Measurements from ENCODE around the gene PLA2R1. TPM values are rescaled to one million over a fixed set of nuclear protein-coding genes. Genes with fewer than 3 reads are reported as not detected.
A peak's percentile ranks its signal among the peaks of the same experiment; 100 is the strongest.

Gene PLA2R1
- total RNA-seq, 1 donor from 2014 or later: 46.5 TPM

DNA sequence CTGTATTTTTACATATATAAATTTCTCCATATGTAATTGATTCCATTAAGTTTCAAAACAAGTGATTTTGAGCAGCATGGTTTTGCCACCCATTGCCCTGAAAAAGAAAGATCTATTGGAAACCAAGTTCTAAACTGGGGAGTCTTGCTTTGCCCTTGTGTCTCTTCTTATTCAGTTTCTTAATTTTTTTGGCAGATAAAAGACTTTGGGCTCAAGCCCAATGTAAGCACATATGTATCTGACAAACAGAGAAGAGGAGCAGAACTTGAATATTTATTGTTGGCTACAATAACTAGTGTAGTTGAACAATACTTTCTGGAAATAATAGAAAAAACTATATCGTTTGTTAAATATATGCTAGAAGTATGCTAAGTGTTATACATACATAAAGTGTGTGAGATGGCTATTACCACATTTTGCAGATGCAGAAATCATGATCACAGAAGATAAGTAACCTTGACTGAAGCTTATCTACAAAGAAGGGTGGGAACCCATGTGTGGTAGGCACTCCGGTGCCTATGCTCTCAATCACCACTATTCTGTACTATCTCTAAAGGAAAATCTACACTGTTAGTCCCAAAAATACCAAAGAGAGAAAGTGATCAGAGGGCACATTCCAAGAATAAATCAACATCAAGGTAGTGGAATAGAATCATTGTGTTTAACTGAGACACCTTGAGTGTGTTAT is 109.1 kb downstream of the PLA2R1 start:
- H3K27ac Mint-ChIP-seq (ENCODE audit: unreplicated experiment): no peak overlapping the region
- peaks cover 42% of the 10 kb centered on the region for H3K36me3 Mint-ChIP-seq (ENCODE audit: low read depth)
- DNase-seq (ENCODE audit: low spot score): no peak

DNA sequence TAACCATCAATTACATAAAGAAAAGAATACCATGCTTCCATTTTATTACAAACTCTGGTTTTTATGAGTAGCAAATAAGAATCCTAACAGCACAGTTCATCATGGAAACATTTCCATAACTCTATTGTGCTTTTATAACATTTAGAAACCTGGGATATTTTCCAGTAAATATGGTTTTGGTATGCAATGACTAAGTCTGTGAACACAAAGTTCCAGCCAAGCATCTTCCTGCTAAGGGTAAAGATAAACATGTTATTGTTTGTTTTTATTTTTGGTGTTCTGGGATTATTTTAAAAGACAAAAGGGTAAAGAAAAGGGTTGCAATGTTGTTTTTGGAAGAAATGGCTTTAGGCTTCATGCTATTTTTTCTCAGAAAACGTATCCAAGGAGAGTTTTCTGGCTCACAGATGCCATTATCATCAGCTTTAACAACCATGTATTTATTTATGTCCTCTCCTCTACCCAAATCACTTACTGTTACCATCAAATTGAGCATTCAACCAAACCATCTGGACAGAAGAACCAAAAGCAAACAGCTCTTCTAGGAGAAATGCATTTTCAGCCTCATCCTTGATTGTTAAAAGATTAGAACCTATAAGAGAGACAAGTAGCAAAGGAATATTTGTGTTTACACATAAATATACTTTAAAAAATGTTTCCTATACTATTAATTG is 116.0 kb downstream of the PLA2R1 start:
- no peak for DNase-seq (ENCODE audit: low spot score)
- H3K4me3 Mint-ChIP-seq (ENCODE audit: unreplicated experiment): no peak overlapping the region
- H3K4me1 Mint-ChIP-seq (ENCODE audit: low read depth): peaks cover 32% of the 10 kb centered on the region
- H3K27me3 Mint-ChIP-seq (ENCODE audit: low read depth): no peaks in the 10 kb centered on the region
- peak overlapping the region; percentile 85 for H3K27ac Mint-ChIP-seq (ENCODE audit: unreplicated experiment)
- TF ChIP-seq, protein P1, sequence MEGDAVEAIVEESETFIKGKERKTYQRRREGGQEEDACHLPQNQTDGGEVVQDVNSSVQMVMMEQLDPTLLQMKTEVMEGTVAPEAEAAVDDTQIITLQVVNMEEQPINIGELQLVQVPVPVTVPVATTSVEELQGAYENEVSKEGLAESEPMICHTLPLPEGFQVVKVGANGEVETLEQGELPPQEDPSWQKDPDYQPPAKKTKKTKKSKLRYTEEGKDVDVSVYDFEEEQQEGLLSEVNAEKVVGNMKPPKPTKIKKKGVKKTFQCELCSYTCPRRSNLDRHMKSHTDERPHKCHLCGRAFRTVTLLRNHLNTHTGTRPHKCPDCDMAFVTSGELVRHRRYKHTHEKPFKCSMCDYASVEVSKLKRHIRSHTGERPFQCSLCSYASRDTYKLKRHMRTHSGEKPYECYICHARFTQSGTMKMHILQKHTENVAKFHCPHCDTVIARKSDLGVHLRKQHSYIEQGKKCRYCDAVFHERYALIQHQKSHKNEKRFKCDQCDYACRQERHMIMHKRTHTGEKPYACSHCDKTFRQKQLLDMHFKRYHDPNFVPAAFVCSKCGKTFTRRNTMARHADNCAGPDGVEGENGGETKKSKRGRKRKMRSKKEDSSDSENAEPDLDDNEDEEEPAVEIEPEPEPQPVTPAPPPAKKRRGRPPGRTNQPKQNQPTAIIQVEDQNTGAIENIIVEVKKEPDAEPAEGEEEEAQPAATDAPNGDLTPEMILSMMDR (IDR thresholded peaks at IDR 0.05): no peak
- H3K9me3 Mint-ChIP-seq (ENCODE audit: low read depth): no peaks in the 10 kb centered on the region
- peaks cover 18% of the 10 kb centered on the region for H3K36me3 Mint-ChIP-seq (ENCODE audit: low read depth)

More for the DNA sequence above, 109.1 kb downstream of the PLA2R1 start:
- TF ChIP-seq, protein P1 (IDR thresholded peaks at IDR 0.05): no peak
- H3K4me1 Mint-ChIP-seq (ENCODE audit: low read depth): peaks cover 6% of the 10 kb centered on the region
- H3K4me3 Mint-ChIP-seq (ENCODE audit: unreplicated experiment): no peak overlapping the region
- H3K9me3 Mint-ChIP-seq (ENCODE audit: low read depth): no peaks in the 10 kb centered on the region
- H3K27me3 Mint-ChIP-seq (ENCODE audit: low read depth): no peaks in the 10 kb centered on the region

DNA sequence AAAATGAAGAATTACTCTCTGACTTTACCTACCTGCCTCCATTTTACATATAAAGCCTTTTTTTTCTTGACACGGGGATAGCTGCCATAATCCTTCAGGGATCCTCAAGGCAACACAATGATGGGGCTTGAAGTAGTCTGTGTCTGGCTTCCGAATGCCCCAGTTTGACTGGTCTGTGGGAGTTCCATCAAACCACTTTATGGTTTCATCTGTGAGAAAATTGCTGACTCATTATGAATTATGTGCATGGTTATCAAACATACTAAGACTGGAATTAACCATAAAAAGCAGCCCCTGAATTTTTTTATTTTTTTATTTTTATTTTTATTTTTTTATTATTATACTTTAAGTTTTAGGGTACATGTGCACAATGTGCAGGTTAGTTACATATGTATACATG is 117.5 kb downstream of the PLA2R1 start:
- H3K4me1 Mint-ChIP-seq (ENCODE audit: low read depth): peaks cover 32% of the 10 kb centered on the region
- no peak for DNase-seq (ENCODE audit: low spot score)
- no peak overlapping the region for H3K4me3 Mint-ChIP-seq (ENCODE audit: unreplicated experiment)
- no peaks in the 10 kb centered on the region for H3K27me3 Mint-ChIP-seq (ENCODE audit: low read depth)
- peak overlapping the region; percentile 65 for H3K27ac Mint-ChIP-seq (ENCODE audit: unreplicated experiment)
- H3K9me3 Mint-ChIP-seq (ENCODE audit: low read depth): no peaks in the 10 kb centered on the region
- TF ChIP-seq, protein P1 (IDR thresholded peaks at IDR 0.05): no peak
- H3K36me3 Mint-ChIP-seq (ENCODE audit: low read depth): peaks cover 12% of the 10 kb centered on the region

DNA sequence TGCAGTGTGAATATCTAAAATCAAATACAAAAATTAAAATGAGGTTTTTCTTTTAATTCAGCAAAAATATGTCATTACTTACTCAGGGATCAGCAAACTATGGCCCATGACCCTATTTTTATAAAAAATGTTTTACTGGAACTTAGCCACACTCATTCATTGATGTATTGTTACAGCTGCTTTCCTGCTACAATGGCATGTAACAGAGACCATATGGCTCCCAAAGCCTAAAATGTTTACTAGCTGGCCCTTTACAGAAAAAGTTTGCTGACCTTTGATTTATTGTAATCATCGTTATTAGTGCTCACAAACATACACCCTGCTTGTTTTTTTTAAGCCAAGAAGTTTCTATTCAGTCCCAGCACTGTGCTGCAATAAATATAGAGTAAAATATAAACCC is 120.3 kb downstream of the PLA2R1 start:
- H3K36me3 Mint-ChIP-seq (ENCODE audit: low read depth): peaks cover 10% of the 10 kb centered on the region
- TF ChIP-seq, protein P1 (IDR thresholded peaks at IDR 0.05): no peak
- no peak overlapping the region for H3K4me3 Mint-ChIP-seq (ENCODE audit: unreplicated experiment)
- H3K27ac Mint-ChIP-seq (ENCODE audit: unreplicated experiment): no peak overlapping the region
- H3K27me3 Mint-ChIP-seq (ENCODE audit: low read depth): no peaks in the 10 kb centered on the region
- H3K4me1 Mint-ChIP-seq (ENCODE audit: low read depth): peaks cover 21% of the 10 kb centered on the region
- no peak for DNase-seq (ENCODE audit: low spot score)
- no peaks in the 10 kb centered on the region for H3K9me3 Mint-ChIP-seq (ENCODE audit: low read depth)

DNA sequence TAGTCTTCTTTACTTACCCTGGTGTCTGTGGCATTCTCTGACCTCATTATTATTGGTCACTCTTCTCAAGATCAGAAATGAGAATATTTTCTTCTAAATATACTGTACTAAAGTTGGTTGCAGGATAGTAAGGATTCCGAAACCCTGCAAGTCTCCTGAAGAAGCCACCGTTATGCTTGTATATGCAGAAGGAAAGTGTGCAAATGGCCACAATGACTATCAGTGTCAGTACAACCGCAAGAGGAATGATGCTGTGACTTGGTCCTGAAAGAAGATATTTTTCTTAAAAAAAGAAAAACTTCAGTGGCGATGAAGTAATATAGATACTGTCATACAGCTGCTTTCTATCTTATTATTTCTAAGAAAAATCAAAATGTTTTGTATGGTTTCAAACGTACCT is 120.7 kb downstream of the PLA2R1 start:
- no peaks in the 10 kb centered on the region for H3K27me3 Mint-ChIP-seq (ENCODE audit: low read depth)
- H3K4me1 Mint-ChIP-seq (ENCODE audit: low read depth): peaks cover 17% of the 10 kb centered on the region
- H3K27ac Mint-ChIP-seq (ENCODE audit: unreplicated experiment): no peak overlapping the region
- TF ChIP-seq, protein P1 (IDR thresholded peaks at IDR 0.05): no peak
- H3K36me3 Mint-ChIP-seq (ENCODE audit: low read depth): peaks cover 10% of the 10 kb centered on the region
- no peaks in the 10 kb centered on the region for H3K9me3 Mint-ChIP-seq (ENCODE audit: low read depth)
- DNase-seq (ENCODE audit: low spot score): no peak
- no peak overlapping the region for H3K4me3 Mint-ChIP-seq (ENCODE audit: unreplicated experiment)

All from chondrocyte (in vitro differentiated cells).